NCI-H146 treated with DMSO at 0.1 percent for 48 hours (cell line): Measurements from ENCODE around the gene DSTN.
A peak's percentile ranks its signal among the peaks of the same experiment; 100 is the strongest.
"Not testable (repeated sequence)": the region's sequence is repeated elsewhere in the genome, so short reads cannot be mapped to it uniquely, and the experiment has no call there.

Experiments used
- DNase-seq: peaks from one replicate; lab custom pipeline; 2025; ENCODE audit not compliant: unreplicated experiment; lab: John Stamatoyannopoulos, UW

The DSTN gene

GRCh38 chr20:17648791-17649730, 79.2 kb downstream of the DSTN start:
- DNase-seq: peak; percentile 39

GRCh38 chr20:17650301-17651128, 80.6 kb downstream of the DSTN start:
- DNase-seq: no peak

- no peak for DNase-seq
Measured at GRCh38 chr20:17651129-17651759, 81.4 kb downstream of the DSTN start.

GRCh38 chr20:17651760-17652388, 82.0 kb downstream of the DSTN start:
- no peak for DNase-seq

- no peak for DNase-seq
Measured at GRCh38 chr20:17652411-17652810, 82.5 kb downstream of the DSTN start.

- DNase-seq: no peak
Measured at GRCh38 chr20:17653835-17654648, 84.2 kb downstream of the DSTN start.

- no peak for DNase-seq
Measured at GRCh38 chr20:17654649-17655285, 84.9 kb downstream of the DSTN start.

- DNase-seq: no peak
Measured at GRCh38 chr20:17655286-17655651, 85.4 kb downstream of the DSTN start.

- DNase-seq: no peak
Measured at GRCh38 chr20:17655865-17656479, 86.1 kb downstream of the DSTN start.

GRCh38 chr20:17657079-17657825, 87.4 kb downstream of the DSTN start:
- DNase-seq: no peak

- DNase-seq: no peak
Measured at GRCh38 chr20:17657898-17658647, 88.2 kb downstream of the DSTN start.

GRCh38 chr20:17658648-17658993, 88.7 kb downstream of the DSTN start:
- DNase-seq: no peak

- not testable (repeated sequence) for DNase-seq
Measured at GRCh38 chr20:17659344-17659743, 89.5 kb downstream of the DSTN start.
